Vagina (tissue), 2 donors: ENCODE results near the gene COL7A1.
"Not testable (repeated sequence)": the region's sequence is repeated elsewhere in the genome, so short reads cannot be mapped to it uniquely, and the experiment has no call there.

ENCODE experiments used
- CTCF ChIP-seq, 3 experiments: fragments of 450-650 bp in 2 of 3; fragments of 200-600 bp in 1 of 3; sonication (generic) in 1 of 3; IDR thresholded peaks; one replicate each; pipeline ENCODE4 v1.5.1; 2017 to 2019; ENCODE audit warnings: antibody characterized with exemption in 3 of 3, mild to moderate bottlenecking in 2 of 3, moderate library complexity in 2 of 3
- POLR2A ChIP-seq, 2 donors: fragments of 450-650 bp; IDR thresholded peaks; one replicate each; pipeline ENCODE4 v1.6.1; 2017; ENCODE audit warnings: antibody characterized with exemption in 2 of 2, mild to moderate bottlenecking in 2 of 2, moderate library complexity in 2 of 2
- POLR2AphosphoS5 ChIP-seq, 2 donors: sonication (generic); formaldehyde crosslinking; IDR thresholded peaks; one replicate each; pipeline ENCODE4 v1.9.0; 2017; ENCODE audit warnings: antibody characterized with exemption in 2 of 2, mild to moderate bottlenecking in 2 of 2, low read depth in 1 of 2; ENCODE audit not compliant: insufficient read depth in 1 of 2

- not testable (repeated sequence) for TF ChIP-seq CTCF (IDR thresholded peaks at IDR 0.05); POLR2A (IDR thresholded peaks at IDR 0.05); POLR2AphosphoS5 (IDR thresholded peaks at IDR 0.05; ENCODE audit: insufficient read depth in 1 of 2, low read depth in 1 of 2)
Observed at GRCh38 chr3:48551651-48552050, 43.5 kb downstream of the COL7A1 start.
